HL-60 (cell line): Measurements from ENCODE around the gene FANCE.
"Not testable (repeated sequence)": the region's sequence is repeated elsewhere in the genome, so short reads cannot be mapped to it uniquely, and the experiment has no call there.

Experiments
- GABPA ChIP-seq: IDR thresholded peaks from 2 replicates; pipeline ENCODE4 v1.6.1; 2012; ENCODE audit warnings: low read depth
- TF ChIP-seq, protein P1 (sequence below): IDR thresholded peaks from one replicate; pipeline ENCODE4 v1.5.1; 2011; ENCODE audit warnings: low read length, control low read depth, inconsistent platforms; ENCODE audit not compliant: insufficient read depth

GRCh38 chr6:35432702-35433101 lies 19.4 kb upstream of the FANCE start:
- TF ChIP-seq, protein P1, sequence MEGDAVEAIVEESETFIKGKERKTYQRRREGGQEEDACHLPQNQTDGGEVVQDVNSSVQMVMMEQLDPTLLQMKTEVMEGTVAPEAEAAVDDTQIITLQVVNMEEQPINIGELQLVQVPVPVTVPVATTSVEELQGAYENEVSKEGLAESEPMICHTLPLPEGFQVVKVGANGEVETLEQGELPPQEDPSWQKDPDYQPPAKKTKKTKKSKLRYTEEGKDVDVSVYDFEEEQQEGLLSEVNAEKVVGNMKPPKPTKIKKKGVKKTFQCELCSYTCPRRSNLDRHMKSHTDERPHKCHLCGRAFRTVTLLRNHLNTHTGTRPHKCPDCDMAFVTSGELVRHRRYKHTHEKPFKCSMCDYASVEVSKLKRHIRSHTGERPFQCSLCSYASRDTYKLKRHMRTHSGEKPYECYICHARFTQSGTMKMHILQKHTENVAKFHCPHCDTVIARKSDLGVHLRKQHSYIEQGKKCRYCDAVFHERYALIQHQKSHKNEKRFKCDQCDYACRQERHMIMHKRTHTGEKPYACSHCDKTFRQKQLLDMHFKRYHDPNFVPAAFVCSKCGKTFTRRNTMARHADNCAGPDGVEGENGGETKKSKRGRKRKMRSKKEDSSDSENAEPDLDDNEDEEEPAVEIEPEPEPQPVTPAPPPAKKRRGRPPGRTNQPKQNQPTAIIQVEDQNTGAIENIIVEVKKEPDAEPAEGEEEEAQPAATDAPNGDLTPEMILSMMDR, result not testable (repeated sequence)
- not testable (repeated sequence) for TF ChIP-seq GABPA
